SK-N-SH (cell line): ENCODE results near the gene COX14. TPM values are rescaled to one million over a fixed set of nuclear protein-coding genes. Genes with fewer than 3 reads are reported as not detected.
"Not testable (repeated sequence)": the region's sequence is repeated elsewhere in the genome, so short reads cannot be mapped to it uniquely, and the experiment has no call there.

Source experiments
- CTCF ChIA-PET: fragments of 300-600, 350-600 bp; formaldehyde crosslinking; extraction: SDS; loops from one replicate; lab custom pipeline; 2021; lab: Yijun Ruan, JAX
- POLR2A ChIA-PET: fragments of 350-600 bp; sonication (Branson Sonifier 250); formaldehyde crosslinking; extraction: SDS; loops from one replicate; lab custom pipeline; 2020; ENCODE audit warnings: antibody characterized with exemption, inconsistent platforms; lab: Yijun Ruan, JAX
- DNase-seq: peaks from one replicate; pipeline ENCODE4 v3.0.0; 2012
- H2AFZ ChIP-seq: fragments of 200-600 bp; sonication (generic); 2 replicates; pipeline ENCODE4 v1.8.1; 2016; ENCODE audit warnings: antibody characterized with exemption, mild to moderate bottlenecking, low read depth
- H3F3A ChIP-seq: fragments of 200-600 bp; sonication (generic); replicated peaks from 2 replicates; pipeline ENCODE3; 2016; ENCODE audit warnings: antibody characterized with exemption, mild to moderate bottlenecking; ENCODE audit not compliant: insufficient read depth
- H3K27ac ChIP-seq, 2 experiments: fragments of 200-500 bp in 1 of 2; fragments of 200-600 bp in 1 of 2; sonication (Bioruptor generic) in 1 of 2; sonication (generic), shearing (Covaris generic) in 1 of 2; 2 replicates each; pipeline versions ENCODE4 v1.5.1 to v1.6.1; 2014 to 2016; ENCODE audit warnings: low read depth in 2 of 2, inconsistent platforms in 1 of 2, low read length in 1 of 2, mild to moderate bottlenecking in 1 of 2, mixed read lengths in 1 of 2
- H3K27me3 ChIP-seq: fragments of 200-600 bp; sonication (generic), shearing (Covaris generic); 2 replicates; pipeline ENCODE4 v1.6.1; 2016; ENCODE audit warnings: mixed run types; ENCODE audit not compliant: insufficient read depth
- H3K36me3 ChIP-seq, 2 experiments: fragments of 200-500 bp in 1 of 2; fragments of 200-600 bp in 1 of 2; sonication (Bioruptor generic) in 1 of 2; sonication (generic) in 1 of 2; replicated peaks in 1 of 2; 2 replicates each; pipeline versions ENCODE3 to v1.5.1; 2014 to 2016; ENCODE audit warnings: low read length in 1 of 2, mild to moderate bottlenecking in 1 of 2; ENCODE audit not compliant: insufficient read depth in 2 of 2, control insufficient read depth in 1 of 2
- H3K4me1 ChIP-seq, 2 experiments: fragments of 200-500 bp in 1 of 2; fragments of 200-600 bp in 1 of 2; sonication (Bioruptor generic) in 1 of 2; sonication (generic), shearing (Covaris generic) in 1 of 2; 2 replicates each; pipeline versions ENCODE4 v1.5.1 to v1.6.1; 2014 to 2016; ENCODE audit warnings: low read depth in 1 of 2, low read length in 1 of 2, mixed run types in 1 of 2; ENCODE audit not compliant: insufficient read depth in 2 of 2, control insufficient read depth in 1 of 2
- H3K4me2 ChIP-seq: fragments of 200-600 bp; sonication (generic), shearing (Covaris generic); 2 replicates; pipeline ENCODE4 v1.6.1; 2017; ENCODE audit warnings: mixed run types
- H3K4me3 ChIP-seq, 2 experiments: fragments of 200-500 bp in 1 of 2; fragments of 200-600 bp in 1 of 2; sonication (Bioruptor generic) in 1 of 2; sonication (generic), shearing (Covaris generic) in 1 of 2; 2 replicates each; pipeline versions ENCODE4 v1.5.1 to v1.8.1; 2014 to 2016; ENCODE audit warnings: low read depth in 2 of 2, inconsistent platforms in 1 of 2, low read length in 1 of 2, mild to moderate bottlenecking in 1 of 2, mixed read lengths in 1 of 2, moderate library complexity in 1 of 2
- H3K79me2 ChIP-seq: fragments of 200-600 bp; sonication (generic); 2 replicates; pipeline ENCODE4 v1.8.1; 2017; ENCODE audit warnings: mild to moderate bottlenecking; ENCODE audit not compliant: insufficient read depth
- H3K9ac ChIP-seq: fragments of 200-600 bp; sonication (generic); 2 replicates; pipeline ENCODE4 v1.6.1; 2017; ENCODE audit warnings: mixed run types
- H3K9me2 ChIP-seq: fragments of 200-600 bp; sonication (generic); 2 replicates; pipeline ENCODE4 v1.6.1; 2017; ENCODE audit warnings: mixed run types
- H3K9me3 ChIP-seq: fragments of 200-600 bp; sonication (generic); 2 replicates; pipeline ENCODE4 v1.6.1; 2017; ENCODE audit warnings: mixed run types, mild to moderate bottlenecking, moderate library complexity
- H4K20me1 ChIP-seq: fragments of 200-600 bp; sonication (generic); 2 replicates; pipeline ENCODE4 v1.6.1; 2017; ENCODE audit warnings: mild to moderate bottlenecking, mixed run types; ENCODE audit not compliant: insufficient read depth
- ELF1 ChIP-seq: IDR thresholded peaks from 2 replicates; pipeline ENCODE4 v1.4.0; 2012
- EZH2phosphoT487 ChIP-seq: fragments of 200-600 bp; sonication (generic); IDR thresholded peaks from 2 replicates; pipeline ENCODE4 v1.6.1; 2017; ENCODE audit warnings: low read depth, mixed run types, mild to moderate bottlenecking, antibody characterized with exemption, moderate library complexity, borderline replicate concordance
- FOXJ3 ChIP-seq: sonication (generic); formaldehyde crosslinking; IDR thresholded peaks from 2 replicates; pipeline ENCODE4 v1.5.1; 2020; ENCODE audit warnings: mild to moderate bottlenecking, missing genetic modification reagents
- FOXM1 ChIP-seq: IDR thresholded peaks from 2 replicates; pipeline ENCODE4 v1.4.0; 2012; ENCODE audit warnings: low read depth, mild to moderate bottlenecking
- GABPA ChIP-seq: IDR thresholded peaks from 2 replicates; pipeline ENCODE4 v1.4.0; 2012; ENCODE audit warnings: low read depth, mild to moderate bottlenecking
- IRF3 ChIP-seq: fragments of 150-350 bp; IDR thresholded peaks from 2 replicates; pipeline ENCODE4 v1.6.1; 2016; ENCODE audit warnings: mild to moderate bottlenecking, low read depth, low read length
- JUND ChIP-seq: IDR thresholded peaks from 2 replicates; pipeline ENCODE4 v1.4.0; 2012
- MAX ChIP-seq: IDR thresholded peaks from 2 replicates; pipeline ENCODE4 v1.4.0; 2012; ENCODE audit warnings: low read depth
- MEF2A ChIP-seq: IDR thresholded peaks from 2 replicates; pipeline ENCODE4 v1.4.0; 2012; ENCODE audit warnings: low read depth, borderline replicate concordance
- MXI1 ChIP-seq: IDR thresholded peaks from 2 replicates; pipeline ENCODE4 v1.6.1; 2012; ENCODE audit warnings: mild to moderate bottlenecking, low read depth, low read length, improper control_type of control experiment
- NFIC ChIP-seq: IDR thresholded peaks from 2 replicates; pipeline ENCODE4 v1.4.0; 2012; ENCODE audit warnings: borderline replicate concordance
- NRF1 ChIP-seq: IDR thresholded peaks from 2 replicates; pipeline ENCODE4 v1.6.1; 2012; ENCODE audit warnings: low read depth, mild to moderate bottlenecking, low read length
- PBX3 ChIP-seq: IDR thresholded peaks from 2 replicates; pipeline ENCODE4; 2012
- POLR2AphosphoS5 ChIP-seq: IDR thresholded peaks from 2 replicates; pipeline ENCODE4 v1.6.1; 2012; ENCODE audit warnings: low read depth, low read length
- RAD21 ChIP-seq: IDR thresholded peaks from 2 replicates; pipeline ENCODE4 v1.6.1; 2012; ENCODE audit warnings: mild to moderate bottlenecking, low read length
- RCOR1 ChIP-seq: fragments of 150-350 bp; IDR thresholded peaks from 2 replicates; pipeline ENCODE4 v1.6.1; 2017; ENCODE audit warnings: antibody characterized with exemption, low read length
- RXRA ChIP-seq: IDR thresholded peaks from 2 replicates; pipeline ENCODE4 v1.4.0; 2012; ENCODE audit warnings: low read depth, mild to moderate bottlenecking, borderline replicate concordance
- TAF1 ChIP-seq: IDR thresholded peaks from 2 replicates; pipeline ENCODE4 v1.6.1; 2012; ENCODE audit warnings: low read depth, mild to moderate bottlenecking, low read length, moderate library complexity, borderline replicate concordance
- WGBS: methylation state at CpG from one replicate; pipeline ENCODE4 v1.1.6; 2017; ENCODE audit warnings: low lambda C conversion rate; 5-methylcytosine and 5-hydroxymethylcytosine counted together
- polyA plus RNA-seq, 3 experiments: library from polyadenylated mRNA; depleted of rRNA; stranded (reverse); fragments of >200 nt; gene quantifications; 2 replicates each; pipeline ENCODE4 v1.2.3, GENCODE V29; 2012
- TF ChIP-seq, protein P1 (sequence below): IDR thresholded peaks from 2 replicates; pipeline ENCODE4 v1.4.0; 2012; ENCODE audit warnings: low read depth, borderline replicate concordance

The COX14 gene
- polyA plus RNA-seq, 1 of the 3 experiments (the other 2 are of a cell fraction): 204 TPM

GRCh38 chr12:50084409-50084774 lies 27.6 kb upstream of the COX14 start:
- H4K20me1 ChIP-seq: peaks cover 22% of the 10 kb centered on the region
- H2AFZ ChIP-seq: peak overlapping the region; percentile 93
- not testable (repeated sequence) for H3K9me3 ChIP-seq, H3K9me2 ChIP-seq, DNase-seq, H3K27me3 ChIP-seq
- H3K4me3 ChIP-seq: peak overlapping the region; percentile 77 to 79
- peak overlapping the region; percentile 87 to 91 for H3K27ac ChIP-seq
- WGBS: 64% methylated on average over 7 of the region's 7 CpGs
- peaks cover 27% of the 10 kb centered on the region for H3K79me2 ChIP-seq
- CTCF ChIA-PET: interaction anchor here (0.6 to 5.4 kb wide), 29 partner anchors 8 to 218 kb away, joined by 3 to 51 read pairs (median 4); partner anchors contain the start of genes CERS5 and COX14
- POLR2A ChIA-PET: interaction anchor here (0.6 to 2.3 kb wide), 20 partner anchors 10 to 241 kb away, joined by 3 to 23 read pairs (median 4); partner anchors contain the start of genes BCDIN3D, CERS5, COX14 and GPD1
- H3K4me1 ChIP-seq: peaks cover 18 to 22% of the 10 kb centered on the region in 2 experiments
- H3K4me2 ChIP-seq: peak overlapping the region; percentile 88
- peaks cover 43% of the 10 kb centered on the region for H3F3A ChIP-seq
- peaks cover 9 to 30% of the 10 kb centered on the region in 2 experiments for H3K36me3 ChIP-seq
- H3K9ac ChIP-seq: peak overlapping the region; percentile 89

DNA sequence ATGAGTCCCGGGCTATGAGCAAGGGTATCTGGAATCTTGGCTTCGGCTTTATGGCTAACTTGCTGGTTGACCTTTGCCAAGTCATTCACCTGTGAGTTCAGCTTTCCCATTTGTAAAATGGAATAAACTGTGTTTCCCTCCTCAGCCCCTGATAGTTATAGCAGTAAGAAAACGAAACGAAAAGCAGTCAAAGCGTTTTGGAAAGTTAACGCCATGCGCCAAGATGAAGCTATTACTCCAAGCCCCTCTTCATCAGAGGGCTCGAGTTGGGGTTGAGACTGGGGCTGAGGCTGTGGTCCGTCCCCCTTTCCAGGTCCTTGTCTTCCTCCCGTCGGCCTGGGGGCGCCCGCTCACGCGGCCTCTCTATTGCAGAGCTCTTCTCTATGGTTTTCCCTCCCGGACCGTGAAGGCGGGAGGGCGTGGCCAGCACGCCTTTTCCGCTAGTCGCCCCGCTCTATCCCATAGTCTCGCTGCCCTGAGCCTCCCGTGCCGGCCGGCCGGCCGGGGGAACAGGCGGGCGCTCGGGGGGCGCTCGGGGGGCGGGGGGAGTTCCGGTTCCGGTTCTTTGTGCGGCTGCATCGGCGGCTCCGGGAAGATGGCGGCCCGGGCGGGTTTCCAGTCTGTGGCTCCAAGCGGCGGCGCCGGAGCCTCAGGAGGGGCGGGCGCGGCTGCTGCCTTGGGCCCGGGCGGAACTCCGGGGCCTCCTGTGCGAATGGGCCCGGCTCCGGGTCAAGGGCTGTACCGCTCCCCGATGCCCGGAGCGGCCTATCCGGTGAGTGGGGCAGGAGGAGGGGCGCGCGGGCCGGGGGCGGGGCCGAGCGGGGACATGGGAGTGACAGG lies 27.0 kb upstream of the COX14 start, which contains the start of gene SMARCD1:
SMARCD1 (plus strand) TSS at position 568 of the 840 bp plus-strand sequence; CDS start at position 596, 28 bp downstream.
- 1% methylated on average over 28 of the region's 69 CpGs for WGBS
- CTCF ChIA-PET: interaction anchor here (0.6 to 5.4 kb wide), 32 partner anchors 8 to 230 kb away, joined by 3 to 51 read pairs (median 4); partner anchors contain the start of genes CERS5 and COX14
- TF ChIP-seq PBX3 (no peak), ELF1 (peak; percentile 63), MXI1 (peak; percentile 59; the same call in 1 of the 2 replicates), NFIC (peak; percentile 5; the same call in 1 of the 2 replicates), RXRA (no peak; the same call in 1 of the 2 replicates), NRF1 (no peak), MAX (peak; percentile 78), RCOR1 (peak; percentile 58), JUND (no peak), EZH2phosphoT487 (no peak), POLR2AphosphoS5 (peak; percentile 58), GABPA (peak; percentile 73), FOXJ3 (CRISPR knock-in tag) (no peak), FOXM1 (no peak), IRF3 (no peak), RAD21 (no peak), MEF2A (no peak), TAF1 (peak; percentile 65; the same call in 1 of the 2 replicates)
- TF ChIP-seq, protein P1, sequence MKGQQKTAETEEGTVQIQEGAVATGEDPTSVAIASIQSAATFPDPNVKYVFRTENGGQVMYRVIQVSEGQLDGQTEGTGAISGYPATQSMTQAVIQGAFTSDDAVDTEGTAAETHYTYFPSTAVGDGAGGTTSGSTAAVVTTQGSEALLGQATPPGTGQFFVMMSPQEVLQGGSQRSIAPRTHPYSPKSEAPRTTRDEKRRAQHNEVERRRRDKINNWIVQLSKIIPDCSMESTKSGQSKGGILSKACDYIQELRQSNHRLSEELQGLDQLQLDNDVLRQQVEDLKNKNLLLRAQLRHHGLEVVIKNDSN: no peak

More for the DNA sequence above, 27.0 kb upstream of the COX14 start, which contains the start of gene SMARCD1:
- Histone ChIP-seq H3K9me2 (no peaks in the 10 kb centered on the region), H3K27me3 (no peaks in the 10 kb centered on the region), H2AFZ (peak within 1 kb of the TSS; percentile 93), H3K4me3 (peak within 1 kb of the TSS; percentile 77 to 79), H3K79me2 (peaks cover 33% of the 10 kb centered on the region), H3K36me3 (peaks cover 16 to 36% of the 10 kb centered on the region in 2 experiments), H3K4me1 (peaks cover 18 to 22% of the 10 kb centered on the region in 2 experiments), H3F3A (peaks cover 43% of the 10 kb centered on the region), H3K9me3 (no peaks in the 10 kb centered on the region), H3K9ac (peak within 1 kb of the TSS; percentile 89), H3K27ac (peak within 1 kb of the TSS; percentile 87 to 91), H3K4me2 (peak within 1 kb of the TSS; percentile 88), H4K20me1 (peaks cover 22% of the 10 kb centered on the region)
- peak; percentile 98 for DNase-seq
- POLR2A ChIA-PET: interaction anchor here (0.6 to 2.3 kb wide), 22 partner anchors 9 to 242 kb away, joined by 3 to 23 read pairs (median 3); partner anchors contain the start of genes BCDIN3D, CERS5, COX14 and GPD1
